WI38 (cell line): ENCODE results near the gene PHYKPL.
"Not testable (repeated sequence)": the region's sequence is repeated elsewhere in the genome, so short reads cannot be mapped to it uniquely, and the experiment has no call there.

ENCODE experiments used
- H3K4me3 ChIP-seq: 2 replicates; pipeline ENCODE4 v1.5.1; 2011; ENCODE audit warnings: low read depth, mild to moderate bottlenecking, control low read depth, low read length
- TF ChIP-seq, protein P1 (sequence below): IDR thresholded peaks from 2 replicates; pipeline ENCODE4 v1.5.1; 2012; ENCODE audit warnings: low read depth, mild to moderate bottlenecking, control low read depth, low read length

The PHYKPL gene

DNA sequence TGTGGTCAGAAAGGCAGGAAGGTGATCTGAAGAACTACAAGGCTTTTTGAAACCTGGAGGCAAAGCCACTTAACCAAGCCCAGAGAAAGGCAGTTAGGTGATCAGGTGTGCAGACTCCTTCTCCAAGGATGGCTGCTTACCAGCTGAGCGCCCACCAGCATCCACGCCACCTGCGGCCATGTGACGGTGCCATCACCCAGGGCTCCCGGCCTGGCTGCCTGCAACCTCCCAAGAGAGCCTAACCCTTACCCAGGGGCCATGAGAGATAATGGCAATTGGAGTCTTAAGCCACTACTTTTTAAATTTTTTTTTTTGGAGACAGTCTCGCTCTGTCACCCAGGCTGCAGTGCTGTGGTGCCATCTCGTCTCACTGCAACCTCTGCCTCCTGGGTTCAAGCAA, 33.1 kb upstream of the PHYKPL start:
- TF ChIP-seq, protein P1, sequence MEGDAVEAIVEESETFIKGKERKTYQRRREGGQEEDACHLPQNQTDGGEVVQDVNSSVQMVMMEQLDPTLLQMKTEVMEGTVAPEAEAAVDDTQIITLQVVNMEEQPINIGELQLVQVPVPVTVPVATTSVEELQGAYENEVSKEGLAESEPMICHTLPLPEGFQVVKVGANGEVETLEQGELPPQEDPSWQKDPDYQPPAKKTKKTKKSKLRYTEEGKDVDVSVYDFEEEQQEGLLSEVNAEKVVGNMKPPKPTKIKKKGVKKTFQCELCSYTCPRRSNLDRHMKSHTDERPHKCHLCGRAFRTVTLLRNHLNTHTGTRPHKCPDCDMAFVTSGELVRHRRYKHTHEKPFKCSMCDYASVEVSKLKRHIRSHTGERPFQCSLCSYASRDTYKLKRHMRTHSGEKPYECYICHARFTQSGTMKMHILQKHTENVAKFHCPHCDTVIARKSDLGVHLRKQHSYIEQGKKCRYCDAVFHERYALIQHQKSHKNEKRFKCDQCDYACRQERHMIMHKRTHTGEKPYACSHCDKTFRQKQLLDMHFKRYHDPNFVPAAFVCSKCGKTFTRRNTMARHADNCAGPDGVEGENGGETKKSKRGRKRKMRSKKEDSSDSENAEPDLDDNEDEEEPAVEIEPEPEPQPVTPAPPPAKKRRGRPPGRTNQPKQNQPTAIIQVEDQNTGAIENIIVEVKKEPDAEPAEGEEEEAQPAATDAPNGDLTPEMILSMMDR, result no peak
- H3K4me3 ChIP-seq, result no peak overlapping the region

GRCh38 chr5:178264044-178264443, 31.4 kb upstream of the PHYKPL start:
- no peak overlapping the region for H3K4me3 ChIP-seq
- TF ChIP-seq, protein P1, result no peak

GRCh38 chr5:178261666-178262600, 29.3 kb upstream of the PHYKPL start:
- TF ChIP-seq, protein P1, result no peak
- H3K4me3 ChIP-seq, result no peak overlapping the region

- H3K4me3 ChIP-seq, result no peak overlapping the region
- TF ChIP-seq, protein P1, result no peak
These were observed 27.3 kb upstream of the PHYKPL start for GRCh38 chr5:178259623-178260536.

GRCh38 chr5:178257650-178258049, 25.0 kb upstream of the PHYKPL start:
- TF ChIP-seq, protein P1, result no peak

DNA sequence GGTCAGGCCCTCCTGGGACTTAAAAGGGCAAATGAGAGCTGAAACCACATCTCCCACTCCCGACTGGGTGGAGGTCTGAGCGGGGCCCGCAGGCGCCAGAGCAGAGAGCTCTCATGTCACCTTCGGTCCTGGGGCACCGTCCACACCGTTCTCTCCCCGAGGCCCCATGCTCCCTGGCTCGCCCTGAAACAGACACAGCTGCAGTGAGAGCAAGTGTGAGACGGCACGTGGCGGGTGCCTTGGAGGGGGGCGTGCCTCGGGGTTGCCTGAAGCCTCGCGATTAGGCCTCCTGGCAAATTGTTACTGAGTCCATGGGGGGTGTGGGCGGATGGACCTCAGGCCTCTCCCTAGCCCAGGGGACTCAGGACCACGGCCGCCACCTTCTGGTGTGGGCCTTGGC, 24.1 kb upstream of the PHYKPL start:
- H3K4me3 ChIP-seq, result no peak overlapping the region
- TF ChIP-seq, protein P1, result no peak

More at GRCh38 chr5:178257650-178258049, 25.0 kb upstream of the PHYKPL start:
- H3K4me3 ChIP-seq, result no peak overlapping the region

- H3K4me3 ChIP-seq, result not testable (repeated sequence)
These were observed 21.0 kb upstream of the PHYKPL start for GRCh38 chr5:178253632-178254031.
